MM.1S (cell line): Measurements from ENCODE around the gene MRM1.

Experiments used
- DNase-seq: peaks from one replicate; pipeline ENCODE4 v3.0.0-alpha.2; 2015
- H2AFZ ChIP-seq: fragments of 300-600 bp; sonication (generic); 2 replicates; pipeline ENCODE4 v1.6.0; 2016; ENCODE audit warnings: antibody characterized with exemption, low read length
- H3F3A ChIP-seq: fragments of 300-600 bp; sonication (generic); 2 replicates; pipeline ENCODE4 v1.6.1; 2016; ENCODE audit warnings: mild to moderate bottlenecking, antibody characterized with exemption, low read length, moderate library complexity, mixed read lengths; ENCODE audit not compliant: insufficient read depth
- H3K27ac ChIP-seq: fragments of 300-600 bp; sonication (generic); 2 replicates; pipeline ENCODE4 v1.5.1; 2016; ENCODE audit warnings: mild to moderate bottlenecking, low read length
- H3K27me3 ChIP-seq: fragments of 300-600 bp; sonication (generic); replicated peaks from 2 replicates; pipeline ENCODE4 v1.6.0; 2016; ENCODE audit warnings: low read length; ENCODE audit not compliant: insufficient read depth
- H3K36me3 ChIP-seq: fragments of 300-600 bp; sonication (generic); replicated peaks from 2 replicates; pipeline ENCODE4 v1.6.1; 2016; ENCODE audit warnings: mild to moderate bottlenecking, low read length, mixed read lengths; ENCODE audit not compliant: insufficient read depth
- H3K4me1 ChIP-seq: fragments of 300-600 bp; sonication (generic); 2 replicates; pipeline ENCODE4 v1.6.1; 2016; ENCODE audit warnings: low read length, mixed read lengths
- H3K4me2 ChIP-seq: fragments of 300-600 bp; sonication (generic); 2 replicates; pipeline ENCODE4 v1.6.0; 2016; ENCODE audit warnings: low read depth, low read length
- H3K4me3 ChIP-seq: fragments of 300-600 bp; sonication (generic); 2 replicates; pipeline ENCODE4 v1.5.1; 2016; ENCODE audit warnings: low read length, mixed read lengths
- H3K79me2 ChIP-seq: fragments of 300-600 bp; sonication (generic); 2 replicates; pipeline ENCODE4 v1.6.1; 2016; ENCODE audit warnings: mixed run types, low read length, mixed read lengths
- H3K9ac ChIP-seq: fragments of 300-600 bp; sonication (generic); 2 replicates; pipeline ENCODE4 v1.6.1; 2016; ENCODE audit warnings: low read length, mixed read lengths
- H3K9me2 ChIP-seq: fragments of 300-600 bp; sonication (generic); replicated peaks from 2 replicates; pipeline ENCODE4 v1.6.1; 2016; ENCODE audit warnings: mild to moderate bottlenecking, low read length, mixed read lengths; ENCODE audit not compliant: insufficient read depth
- H3K9me3 ChIP-seq: fragments of 300-600 bp; sonication (generic); replicated peaks from 2 replicates; pipeline ENCODE4 v1.6.1; 2016; ENCODE audit warnings: mild to moderate bottlenecking, low read length, mixed read lengths; ENCODE audit not compliant: insufficient read depth
- H4K20me1 ChIP-seq: fragments of 300-600 bp; sonication (generic); 2 replicates; pipeline ENCODE4 v1.6.1; 2016; ENCODE audit warnings: mild to moderate bottlenecking, low read length, moderate library complexity, mixed read lengths; ENCODE audit not compliant: insufficient read depth
- EZH2 ChIP-seq: fragments of 300-600 bp; sonication (generic); optimal IDR thresholded peaks from 2 replicates; pipeline ENCODE3; 2017; ENCODE audit warnings: low read depth, mild to moderate bottlenecking, antibody characterized with exemption, low read length, mixed read lengths
- EZH2phosphoT487 ChIP-seq: fragments of 300-600 bp; sonication (generic); IDR thresholded peaks from 2 replicates; pipeline ENCODE4 v1.6.1; 2018; ENCODE audit warnings: antibody characterized with exemption, low read length
- TF ChIP-seq, protein P1 (sequence below): fragments of 300-600 bp; sonication (generic); IDR thresholded peaks from 2 replicates; pipeline ENCODE4 v1.5.1; 2016; ENCODE audit warnings: antibody characterized with exemption, low read length, mixed read lengths

Gene MRM1

DNA sequence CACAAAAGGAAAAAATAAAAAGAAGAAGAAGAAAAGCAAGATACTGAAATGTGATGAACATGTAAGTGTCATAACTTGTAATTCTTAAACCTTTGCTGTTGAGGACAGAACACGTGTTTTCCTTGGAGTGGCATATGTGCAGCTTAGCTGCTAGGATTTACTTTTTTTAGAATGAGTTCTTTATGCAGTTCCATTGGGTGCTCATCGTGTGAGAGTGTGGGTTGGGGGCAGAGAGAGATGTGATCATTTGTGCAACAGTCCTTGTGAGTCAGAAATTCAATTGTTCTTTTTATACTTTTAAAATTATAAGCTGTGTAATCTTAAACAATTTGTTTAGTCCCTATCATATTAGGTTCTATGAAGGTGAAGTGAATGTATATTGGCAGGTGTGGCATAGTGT is 15.2 kb upstream of the MRM1 start:
- no peak overlapping the region for H3K27ac ChIP-seq
- peaks cover 15% of the 10 kb centered on the region for H3K36me3 ChIP-seq
- no peaks in the 10 kb centered on the region for H3K9me2 ChIP-seq
- DNase-seq = no peak
- TF ChIP-seq, protein P1, sequence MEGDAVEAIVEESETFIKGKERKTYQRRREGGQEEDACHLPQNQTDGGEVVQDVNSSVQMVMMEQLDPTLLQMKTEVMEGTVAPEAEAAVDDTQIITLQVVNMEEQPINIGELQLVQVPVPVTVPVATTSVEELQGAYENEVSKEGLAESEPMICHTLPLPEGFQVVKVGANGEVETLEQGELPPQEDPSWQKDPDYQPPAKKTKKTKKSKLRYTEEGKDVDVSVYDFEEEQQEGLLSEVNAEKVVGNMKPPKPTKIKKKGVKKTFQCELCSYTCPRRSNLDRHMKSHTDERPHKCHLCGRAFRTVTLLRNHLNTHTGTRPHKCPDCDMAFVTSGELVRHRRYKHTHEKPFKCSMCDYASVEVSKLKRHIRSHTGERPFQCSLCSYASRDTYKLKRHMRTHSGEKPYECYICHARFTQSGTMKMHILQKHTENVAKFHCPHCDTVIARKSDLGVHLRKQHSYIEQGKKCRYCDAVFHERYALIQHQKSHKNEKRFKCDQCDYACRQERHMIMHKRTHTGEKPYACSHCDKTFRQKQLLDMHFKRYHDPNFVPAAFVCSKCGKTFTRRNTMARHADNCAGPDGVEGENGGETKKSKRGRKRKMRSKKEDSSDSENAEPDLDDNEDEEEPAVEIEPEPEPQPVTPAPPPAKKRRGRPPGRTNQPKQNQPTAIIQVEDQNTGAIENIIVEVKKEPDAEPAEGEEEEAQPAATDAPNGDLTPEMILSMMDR = no peak
- no peak for TF ChIP-seq EZH2
- no peaks in the 10 kb centered on the region for H3K27me3 ChIP-seq
- H3K4me2 ChIP-seq = no peak overlapping the region
- no peaks in the 10 kb centered on the region for H4K20me1 ChIP-seq
- no peaks in the 10 kb centered on the region for H3K9me3 ChIP-seq
- no peak overlapping the region for H3K9ac ChIP-seq
- H3K4me3 ChIP-seq = no peak overlapping the region
- H2AFZ ChIP-seq = no peak overlapping the region
- peaks cover 7% of the 10 kb centered on the region; the same call in 1 of the 2 replicates for H3K79me2 ChIP-seq
- peaks cover 25% of the 10 kb centered on the region for H3F3A ChIP-seq
- peaks cover 2% of the 10 kb centered on the region; the same call in 1 of the 2 replicates for H3K4me1 ChIP-seq

DNA sequence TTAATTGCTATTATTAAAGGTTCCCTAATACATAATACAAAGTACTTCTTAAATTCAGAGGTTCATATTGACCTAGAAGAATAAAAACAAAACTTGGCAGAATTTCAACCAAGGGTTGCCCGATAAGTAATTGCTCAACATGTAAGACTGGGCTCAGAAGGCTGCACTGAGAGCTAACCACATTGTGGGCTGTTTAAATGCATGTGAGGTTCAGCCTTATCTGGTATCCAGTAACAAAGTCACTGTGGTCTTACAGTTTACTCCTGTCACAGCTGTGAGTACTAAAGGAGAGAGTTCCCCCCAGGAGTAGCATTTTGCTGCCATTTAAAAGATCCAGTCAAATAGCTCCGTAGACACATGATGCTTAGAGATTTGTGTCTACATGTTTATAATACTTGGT is 11.3 kb upstream of the MRM1 start:
- no peak overlapping the region for H3K9ac ChIP-seq
- H3K4me3 ChIP-seq = no peak overlapping the region
- H2AFZ ChIP-seq = no peak overlapping the region
- DNase-seq = no peak
- peaks cover 15% of the 10 kb centered on the region for H3K36me3 ChIP-seq
- H4K20me1 ChIP-seq = no peaks in the 10 kb centered on the region
- peaks cover 26% of the 10 kb centered on the region for H3F3A ChIP-seq
- H3K79me2 ChIP-seq = peaks cover 8% of the 10 kb centered on the region
- peaks cover 5% of the 10 kb centered on the region; the same call in 1 of the 2 replicates for H3K4me1 ChIP-seq
- no peak overlapping the region for H3K4me2 ChIP-seq
- H3K9me2 ChIP-seq = no peaks in the 10 kb centered on the region
- no peaks in the 10 kb centered on the region for H3K9me3 ChIP-seq
- TF ChIP-seq, protein P1 = no peak
- TF ChIP-seq EZH2phosphoT487 (no peak), EZH2 (no peak)
- no peaks in the 10 kb centered on the region for H3K27me3 ChIP-seq
- H3K27ac ChIP-seq = no peak overlapping the region

DNA sequence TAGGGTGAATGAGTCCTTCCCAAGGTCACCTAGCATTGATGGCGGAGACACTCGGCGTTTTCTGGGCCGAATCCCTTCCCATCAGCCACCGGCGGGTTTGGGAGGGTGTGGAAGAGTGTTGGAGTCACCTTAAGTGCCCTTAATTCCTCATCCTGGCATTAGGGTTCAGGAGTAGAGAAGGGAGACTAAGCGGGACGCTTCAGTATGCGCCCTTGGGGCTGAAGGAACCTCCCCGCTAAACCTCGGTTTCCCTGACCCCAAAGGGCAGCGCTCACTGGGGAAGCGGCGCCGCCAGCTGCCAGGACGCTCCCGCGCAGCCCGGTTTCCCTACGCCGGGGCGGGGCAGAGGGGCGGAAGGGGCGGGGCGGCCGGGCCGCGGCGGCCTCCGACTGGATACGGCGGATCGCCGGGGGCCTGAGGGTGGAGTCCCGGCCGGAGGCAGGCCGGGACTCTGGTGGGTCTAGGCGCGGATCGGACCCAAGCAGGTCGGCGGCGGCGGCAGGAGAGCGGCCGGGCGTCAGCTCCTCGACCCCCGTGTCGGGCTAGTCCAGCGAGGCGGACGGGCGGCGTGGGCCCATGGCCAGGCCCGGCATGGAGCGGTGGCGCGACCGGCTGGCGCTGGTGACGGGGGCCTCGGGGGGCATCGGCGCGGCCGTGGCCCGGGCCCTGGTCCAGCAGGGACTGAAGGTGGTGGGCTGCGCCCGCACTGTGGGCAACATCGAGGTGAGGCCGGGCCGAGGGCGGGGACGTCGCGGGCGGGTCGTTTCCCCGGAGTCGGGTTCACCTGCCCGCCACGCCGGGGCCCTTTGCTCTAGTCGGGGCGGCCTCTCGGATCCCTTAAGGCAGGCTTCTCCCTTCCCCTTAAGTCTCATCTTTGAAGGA is 9.7 kb upstream of the MRM1 start, which contains the start of gene DHRS11:
Gene DHRS11, plus strand, starts transcription at position 446 of the 882 bp plus-strand sequence. Its CDS starts 131 bp downstream, at position 577.
- peak; percentile 75 for DNase-seq
- peak within 1 kb of the TSS; percentile 51 for H2AFZ ChIP-seq
- H3K79me2 ChIP-seq = peaks cover 5% of the 10 kb centered on the region; the same call in 1 of the 2 replicates
- peak within 1 kb of the TSS; percentile 70 for H3K9ac ChIP-seq
- no peak for TF ChIP-seq EZH2phosphoT487
- TF ChIP-seq, protein P1 = no peak
- TF ChIP-seq EZH2 = no peak
- H3K9me2 ChIP-seq = no peaks in the 10 kb centered on the region
- peak within 1 kb of the TSS; percentile 73 for H3K4me3 ChIP-seq
- peak within 1 kb of the TSS; percentile 94 for H3K4me2 ChIP-seq
- H3K27me3 ChIP-seq = no peaks in the 10 kb centered on the region
- H3K4me1 ChIP-seq = peaks cover 5% of the 10 kb centered on the region; the same call in 1 of the 2 replicates
- no peak within 1 kb of the TSS for H3K27ac ChIP-seq
- no peaks in the 10 kb centered on the region for H3K9me3 ChIP-seq
- no peaks in the 10 kb centered on the region for H4K20me1 ChIP-seq
- peaks cover 6% of the 10 kb centered on the region; the same call in 1 of the 2 replicates for H3K36me3 ChIP-seq
- peaks cover 26% of the 10 kb centered on the region for H3F3A ChIP-seq
